IMR-90 (cell line): ENCODE results near the gene XPR1. TPM values are rescaled to one million over a fixed set of nuclear protein-coding genes. Genes with fewer than 3 reads are reported as not detected.

ENCODE experiments used
- ATAC-seq: fragments of 200-7000 bp; cut with Tn5 transposase; 2 replicates; pipeline ENCODE4 v1.9.1; 2020; ENCODE audit warnings: low read depth, mild to moderate bottlenecking, moderate library complexity
- BruUV-seq: library from RNA; stranded (reverse); fragments of 400-500 nt; replicated peaks from 2 replicates; lab custom pipeline; 2021; lab: Mats Ljungman, UMichigan
- CTCF ChIA-PET: fragments of 300-600 bp; formaldehyde crosslinking; extraction: SDS; loops from one replicate; lab custom pipeline; 2021; ENCODE audit warnings: antibody characterized with exemption; lab: Yijun Ruan, JAX
- POLR2A ChIA-PET: fragments of 300-600 bp; sonication (Branson Sonifier 250); formaldehyde crosslinking; loops from one replicate; lab custom pipeline; 2022; ENCODE audit warnings: antibody characterized with exemption; ENCODE audit not compliant: unreplicated experiment; lab: Charles Lee
- DNase-seq: peaks from one replicate; pipeline ENCODE4 v3.0.0; 2013
- H2AFZ ChIP-seq: replicated peaks from 2 replicates; pipeline ENCODE3; 2013; ENCODE audit warnings: low read length, mild to moderate bottlenecking; ENCODE audit not compliant: poor library complexity
- H2AK5ac ChIP-seq: 2 replicates; pipeline ENCODE4 v1.6.1; 2013; ENCODE audit warnings: low read depth, low read length, inconsistent platforms
- H2AK9ac ChIP-seq: replicated peaks from 2 replicates; pipeline ENCODE3; 2013; ENCODE audit warnings: mild to moderate bottlenecking, low read depth, low read length, moderate library complexity; ENCODE audit not compliant: poor library complexity
- H2BK120ac ChIP-seq: 2 replicates; pipeline ENCODE4 v1.6.1; 2013; ENCODE audit warnings: low read depth, low read length, inconsistent platforms
- H2BK15ac ChIP-seq: 3 replicates; pipeline ENCODE4 v1.6.1; 2013; ENCODE audit warnings: low read depth, low read length, inconsistent platforms
- H2BK20ac ChIP-seq: 2 replicates; pipeline ENCODE4 v1.6.1; 2013; ENCODE audit warnings: low read depth, mild to moderate bottlenecking, inconsistent platforms, low read length, moderate library complexity
- H2BK5ac ChIP-seq: 2 replicates; pipeline ENCODE4 v1.6.1; 2013; ENCODE audit warnings: mild to moderate bottlenecking, low read depth, low read length, inconsistent platforms; ENCODE audit not compliant: poor library complexity, severe bottlenecking
- H3K14ac ChIP-seq: replicated peaks from 2 replicates; pipeline ENCODE4 v1.6.1; 2013; ENCODE audit warnings: low read depth, low read length, inconsistent platforms
- H3K18ac ChIP-seq: 2 replicates; pipeline ENCODE4 v1.6.1; 2013; ENCODE audit warnings: low read depth, low read length, control low read depth
- H3K23ac ChIP-seq: 2 replicates; pipeline ENCODE4 v1.6.1; 2013; ENCODE audit warnings: low read depth, low read length, inconsistent platforms
- H3K27ac ChIP-seq: 2 replicates; pipeline ENCODE4 v1.5.1; 2013; ENCODE audit warnings: mild to moderate bottlenecking, control low read depth, low read length; ENCODE audit not compliant: insufficient read depth
- H3K27me3 ChIP-seq: 2 replicates; pipeline ENCODE4 v1.6.1; 2013; ENCODE audit warnings: low read length; ENCODE audit not compliant: control insufficient read depth, insufficient read depth
- H3K36me3 ChIP-seq: 2 replicates; pipeline ENCODE4 v1.6.1; 2013; ENCODE audit warnings: low read length, mixed read lengths; ENCODE audit not compliant: control insufficient read depth, insufficient read depth
- H3K4ac ChIP-seq: 2 replicates; pipeline ENCODE4 v1.6.1; 2013; ENCODE audit warnings: low read depth, low read length, inconsistent platforms
- H3K4me1 ChIP-seq: 2 replicates; pipeline ENCODE4 v1.6.1; 2013; ENCODE audit warnings: low read length, mixed read lengths; ENCODE audit not compliant: control insufficient read depth, insufficient read depth
- H3K4me2 ChIP-seq: 2 replicates; pipeline ENCODE4 v1.6.1; 2013; ENCODE audit warnings: low read depth, mild to moderate bottlenecking, control low read depth, low read length, moderate library complexity
- H3K4me3 ChIP-seq: 2 replicates; pipeline ENCODE4 v1.5.1; 2013; ENCODE audit warnings: low read depth, mild to moderate bottlenecking, control low read depth, low read length, moderate library complexity; ENCODE audit not compliant: insufficient read depth
- H3K56ac ChIP-seq: 2 replicates; pipeline ENCODE4 v1.6.1; 2013; ENCODE audit warnings: low read length, inconsistent platforms; ENCODE audit not compliant: insufficient read depth; ENCODE audit errors: extremely low read depth
- H3K79me1 ChIP-seq, 2 experiments: 2 replicates each; pipeline ENCODE4 v1.6.1; 2013; ENCODE audit warnings: low read length in 2 of 2, inconsistent platforms in 1 of 2, low read depth in 1 of 2
- H3K9ac ChIP-seq: 2 replicates; pipeline ENCODE4 v1.6.1; 2013; ENCODE audit warnings: low read depth, low read length, control low read depth
- H3K9me1 ChIP-seq: 2 replicates; pipeline ENCODE4 v1.6.1; 2013; ENCODE audit warnings: low read length, inconsistent platforms; ENCODE audit not compliant: insufficient read depth
- H3K9me3 ChIP-seq: 2 replicates; pipeline ENCODE4 v1.6.1; 2013; ENCODE audit warnings: low read length; ENCODE audit not compliant: control insufficient read depth, insufficient read depth
- H4K20me1 ChIP-seq: 2 replicates; pipeline ENCODE4 v1.6.1; 2013; ENCODE audit warnings: low read length, inconsistent platforms; ENCODE audit not compliant: insufficient read depth
- H4K5ac ChIP-seq: 2 replicates; pipeline ENCODE4 v1.6.1; 2013; ENCODE audit warnings: mild to moderate bottlenecking, low read depth, low read length, control low read depth
- H4K8ac ChIP-seq, 2 experiments: 2 replicates each; pipeline ENCODE4 v1.6.1; 2013; ENCODE audit warnings: low read depth in 2 of 2, low read length in 2 of 2, control low read depth in 1 of 2, inconsistent platforms in 1 of 2
- H4K91ac ChIP-seq: 2 replicates; pipeline ENCODE4 v1.6.1; 2013; ENCODE audit warnings: low read depth, low read length, inconsistent platforms; ENCODE audit not compliant: insufficient read depth
- CTCF ChIP-seq: conservative IDR thresholded peaks from 2 replicates; pipeline ENCODE4 v1.5.1; 2012; ENCODE audit warnings: mild to moderate bottlenecking, low read depth, low read length, improper control_type of control experiment
- MAFK ChIP-seq: IDR thresholded peaks from 2 replicates; pipeline ENCODE4 v1.6.1; 2012; ENCODE audit warnings: low read depth, low read length, improper control_type of control experiment
- NFE2L2 ChIP-seq: fragments of 150-350 bp; IDR thresholded peaks from 2 replicates; pipeline ENCODE4 v1.6.1; 2016; ENCODE audit warnings: low read depth, mild to moderate bottlenecking, low read length
- RCOR1 ChIP-seq: IDR thresholded peaks from 2 replicates; pipeline ENCODE4 v1.6.1; 2012; ENCODE audit warnings: mild to moderate bottlenecking, low read length, improper control_type of control experiment; ENCODE audit not compliant: insufficient replicate concordance
- SMC3 ChIP-seq: fragments of 150-350 bp; IDR thresholded peaks from 2 replicates; pipeline ENCODE4 v1.6.1; 2016; ENCODE audit warnings: low read depth, mild to moderate bottlenecking, antibody characterized with exemption, low read length, moderate library complexity
- WGBS, 2 experiments: methylation state at CpG; one replicate each; pipeline versions ENCODE4 v1.1.5 to v1.1.7; 2013; ENCODE audit warnings: missing lambda C conversion rate in 2 of 2; ENCODE audit not compliant: insufficient read length in 1 of 2; ENCODE audit errors: extremely low coverage in 2 of 2; 5-methylcytosine and 5-hydroxymethylcytosine counted together
- dilution Hi-C: fragments of 300-500 bp; cut with HindIII; formaldehyde crosslinking; loops from one replicate; pipeline ENCODE4 v1.14.3; 2018; ENCODE audit warnings: low sequenced_read_pairs; ENCODE audit not compliant: unreplicated experiment
- in situ Hi-C: fragments of 300-500 bp; cut with MboI; formaldehyde crosslinking; loops from 3 replicates; pipeline ENCODE4 v1.14.3; 2019; ENCODE audit warnings: low sequenced_read_pairs, inconsistent platforms, mixed read lengths
- intact Hi-C: fragments of 100-400 bp; cut with micrococcal nuclease; formaldehyde crosslinking; loops from 2 replicates; pipeline ENCODE4 v1.10.0; 2022
- polyA plus RNA-seq, 3 experiments: library from polyadenylated mRNA; depleted of rRNA; stranded (reverse); fragments of >200 nt; gene quantifications; 2 replicates each; pipeline ENCODE4 v1.2.3, GENCODE V29; 2012; ENCODE audit warnings: low replicate concordance in 1 of 3
- total RNA-seq: library from RNA; depleted of rRNA; stranded (reverse); fragments of >200 nt; gene quantifications from 2 replicates; pipeline ENCODE4 v1.2.3, GENCODE V29; 2012

XPR1 gene
- total and polyA plus RNA-seq, 2 of the 4 experiments (the other 2 are of a cell fraction), result 11.8 to 25.1 TPM

GRCh38 chr1:180585994-180586359 is 45.8 kb upstream of the XPR1 start:
- WGBS, 2 experiments, result no CpG with 5 or more reads among the region's 4 CpGs
- peaks cover 0 to 3% of the 10 kb centered on the region in 2 experiments; a peak in 1 of 4 replicates for H3K79me1 ChIP-seq
- H2AFZ ChIP-seq, result peak overlapping the region; percentile 63
- no TSS peak for BruUV-seq
- CTCF ChIA-PET, result interaction anchor here (0.5 to 1.0 kb wide), 2 partner anchors 23 to 50 kb away, joined by 3 to 5 read pairs; no protein-coding TSS in a partner anchor
- peak overlapping the region; percentile 37; the same call in 1 of the 2 replicates for H2AK5ac ChIP-seq
- H2BK15ac ChIP-seq, result peak overlapping the region; percentile 43; the same call in 2 of the 3 replicates
- H3K9me3 ChIP-seq, result no peaks in the 10 kb centered on the region
- H3K18ac ChIP-seq, result peak overlapping the region; percentile 83
- H2BK5ac ChIP-seq, result peak overlapping the region; percentile 51
- no peak overlapping the region; the same call in 1 of the 2 replicates for H3K56ac ChIP-seq
- H3K36me3 ChIP-seq, result no peaks in the 10 kb centered on the region
- H2BK120ac ChIP-seq, result peak overlapping the region; percentile 70
- H3K4me3 ChIP-seq, result no peak overlapping the region
- peak overlapping the region; percentile 53 for H2BK20ac ChIP-seq
- no peak overlapping the region for H3K9ac ChIP-seq
- H3K14ac ChIP-seq, result peak overlapping the region; percentile 51; the same call in 1 of the 2 replicates
- no peak for TF ChIP-seq RCOR1
- TF ChIP-seq CTCF, result no peak
- no peak for TF ChIP-seq NFE2L2
- no peak for TF ChIP-seq SMC3
- TF ChIP-seq MAFK, result no peak
- peak overlapping the region in 1 of 2 experiments; percentile 83; a peak in 2 of 4 replicates for H4K8ac ChIP-seq
- H3K27ac ChIP-seq, result peak overlapping the region; percentile 45; the same call in 1 of the 2 replicates
- dilution Hi-C loops (no loop called here), intact Hi-C loops (no loop called here), in situ Hi-C loops (no loop called here)
- no peaks in the 10 kb centered on the region for H3K27me3 ChIP-seq
- H3K4me1 ChIP-seq, result peaks cover 17% of the 10 kb centered on the region
- 0 out of 2 replicates have a peak, but pooled peaks cover 7% of the 10 kb centered on the region for H3K9me1 ChIP-seq
- peak overlapping the region; percentile 45 for H4K91ac ChIP-seq
- no peak for DNase-seq
- 0 out of 2 replicates have a peak overlapping the region, but pooled peaks have one; percentile 35 for H3K23ac ChIP-seq
- no peak for ATAC-seq
- no peak overlapping the region for H3K4me2 ChIP-seq
- no peak overlapping the region for H2AK9ac ChIP-seq
- POLR2A ChIA-PET, result interaction anchor here (0.7 kb wide), 1 partner anchor 8 kb away, joined by 3 read pairs; no protein-coding TSS in a partner anchor
- peak overlapping the region; percentile 53 for H3K4ac ChIP-seq
- H4K5ac ChIP-seq, result peak overlapping the region; percentile 81
- H4K20me1 ChIP-seq, result no peaks in the 10 kb centered on the region
